ENCODE data around the gene SEMA4D.

GRCh38 chr9:89488131-89488530 is 9.8 kb downstream of the SEMA4D start:
- TF ChIP-seq, protein P1, sequence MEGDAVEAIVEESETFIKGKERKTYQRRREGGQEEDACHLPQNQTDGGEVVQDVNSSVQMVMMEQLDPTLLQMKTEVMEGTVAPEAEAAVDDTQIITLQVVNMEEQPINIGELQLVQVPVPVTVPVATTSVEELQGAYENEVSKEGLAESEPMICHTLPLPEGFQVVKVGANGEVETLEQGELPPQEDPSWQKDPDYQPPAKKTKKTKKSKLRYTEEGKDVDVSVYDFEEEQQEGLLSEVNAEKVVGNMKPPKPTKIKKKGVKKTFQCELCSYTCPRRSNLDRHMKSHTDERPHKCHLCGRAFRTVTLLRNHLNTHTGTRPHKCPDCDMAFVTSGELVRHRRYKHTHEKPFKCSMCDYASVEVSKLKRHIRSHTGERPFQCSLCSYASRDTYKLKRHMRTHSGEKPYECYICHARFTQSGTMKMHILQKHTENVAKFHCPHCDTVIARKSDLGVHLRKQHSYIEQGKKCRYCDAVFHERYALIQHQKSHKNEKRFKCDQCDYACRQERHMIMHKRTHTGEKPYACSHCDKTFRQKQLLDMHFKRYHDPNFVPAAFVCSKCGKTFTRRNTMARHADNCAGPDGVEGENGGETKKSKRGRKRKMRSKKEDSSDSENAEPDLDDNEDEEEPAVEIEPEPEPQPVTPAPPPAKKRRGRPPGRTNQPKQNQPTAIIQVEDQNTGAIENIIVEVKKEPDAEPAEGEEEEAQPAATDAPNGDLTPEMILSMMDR (IDR thresholded peaks at IDR 0.05) = no peak
- TF ChIP-seq POLR2A (IDR thresholded peaks at IDR 0.05) (no peak), EP300 (IDR thresholded peaks at IDR 0.05) (no peak)
